HCT116 (cell line): ENCODE measurements around the gene TMEM132D. TPM values are rescaled to one million over a fixed set of nuclear protein-coding genes. Genes with fewer than 3 reads are reported as not detected.

Experiments
- ATAC-seq: fragments of 200-7000 bp; cut with Tn5 transposase; 2 replicates; pipeline ENCODE4 v1.9.1; 2020; ENCODE audit warnings: mild to moderate bottlenecking, moderate library complexity
- BruUV-seq: library from RNA; stranded (reverse); fragments of 400-500 nt; replicated peaks from 2 replicates; lab custom pipeline; 2021; lab: Mats Ljungman, UMichigan
- CTCF ChIA-PET: fragments of 300-600 bp; sonication (Branson Sonifier 250); formaldehyde crosslinking; loops from one replicate; lab custom pipeline; 2021; ENCODE audit warnings: antibody characterized with exemption; lab: Charles Lee
- POLR2A ChIA-PET: fragments of 300-600, 350-600 bp; sonication (Branson Sonifier 250); formaldehyde crosslinking; loops from one replicate; lab custom pipeline; 2021; ENCODE audit warnings: antibody characterized with exemption; lab: Charles Lee
- RAD21 ChIA-PET, 2 experiments: fragments of 300-600 bp; sonication (Branson Sonifier 250); formaldehyde crosslinking; loops; one replicate each; lab custom pipeline; 2023; ENCODE audit warnings: low total read pairs in 2 of 2; ENCODE audit not compliant: uncharacterized antibody in 2 of 2, unreplicated experiment in 2 of 2, low non-redundant PET in 1 of 2; lab: Charles Lee
- DNase-seq: peaks from one replicate; pipeline ENCODE4 v3.0.0-alpha.2; 2010; ENCODE audit warnings: low read depth, low spot score
- H2AFZ ChIP-seq: fragments of 200-600 bp; shearing (Covaris generic), sonication (generic); 2 replicates; pipeline ENCODE4 v1.6.1; 2017; ENCODE audit warnings: low read depth, mixed run types, mixed read lengths, antibody characterized with exemption, low read length; ENCODE audit not compliant: poor library complexity, severe bottlenecking
- H3K27ac ChIP-seq: 2 replicates; pipeline ENCODE4 v1.5.1; 2012; ENCODE audit warnings: low read depth, low read length
- H3K27me3 ChIP-seq: fragments of 200-600 bp; sonication (generic); 2 replicates; pipeline ENCODE4 v1.6.1; 2016; ENCODE audit warnings: mixed run types, low read length, mixed read lengths; ENCODE audit not compliant: insufficient read depth
- H3K36me3 ChIP-seq, 2 experiments: fragments of 200-500 bp in 1 of 2; fragments of 200-600 bp in 1 of 2; sonication (Bioruptor generic) in 1 of 2; sonication (generic) in 1 of 2; 2 replicates each; pipeline versions ENCODE4 v1.5.1 to v1.6.1; 2014 to 2016; ENCODE audit warnings: low read length in 2 of 2, inconsistent platforms in 1 of 2, mixed read lengths in 1 of 2, mixed run types in 1 of 2; ENCODE audit not compliant: insufficient read depth in 2 of 2, control insufficient read depth in 1 of 2
- H3K4me1 ChIP-seq, 2 experiments: fragments of 200-600 bp in 1 of 2; sonication (generic) in 1 of 2; 2 replicates each; pipeline versions ENCODE4 v1.5.1 to v1.6.1; 2012 to 2017; ENCODE audit warnings: low read length in 2 of 2, inconsistent platforms in 1 of 2, mild to moderate bottlenecking in 1 of 2, mixed read lengths in 1 of 2, mixed run types in 1 of 2, moderate library complexity in 1 of 2; ENCODE audit not compliant: insufficient read depth in 2 of 2, control insufficient read depth in 1 of 2
- H3K4me2 ChIP-seq: fragments of 200-600 bp; sonication (generic); 2 replicates; pipeline ENCODE4 v1.6.1; 2017; ENCODE audit warnings: mixed run types, low read length, mixed read lengths
- H3K4me3 ChIP-seq, 2 experiments: fragments of 200-600 bp in 1 of 2; sonication (generic) in 1 of 2; replicated peaks in 1 of 2; 2 replicates each; pipeline ENCODE4 v1.5.1; 2011 to 2016; ENCODE audit warnings: low read length in 2 of 2, control low read depth in 1 of 2, low read depth in 1 of 2, mild to moderate bottlenecking in 1 of 2, mixed read lengths in 1 of 2, mixed run types in 1 of 2
- H3K79me2 ChIP-seq: fragments of 200-600 bp; sonication (generic); 2 replicates; pipeline ENCODE4 v1.6.1; 2017; ENCODE audit warnings: mild to moderate bottlenecking, mixed run types, low read length, moderate library complexity, mixed read lengths; ENCODE audit not compliant: insufficient read depth
- H3K9ac ChIP-seq: fragments of 200-600 bp; sonication (generic); 2 replicates; pipeline ENCODE4 v1.6.1; 2016; ENCODE audit warnings: low read length, mixed read lengths
- H3K9me2 ChIP-seq: fragments of 200-600 bp; sonication (generic), shearing (Covaris generic); 2 replicates; pipeline ENCODE4 v1.6.1; 2017; ENCODE audit warnings: mixed run types, mild to moderate bottlenecking, moderate library complexity; ENCODE audit not compliant: insufficient read depth
- H3K9me3 ChIP-seq, 2 experiments: fragments of 200-500 bp in 1 of 2; fragments of 200-600 bp in 1 of 2; sonication (Bioruptor generic) in 1 of 2; sonication (generic) in 1 of 2; 2 replicates each; pipeline ENCODE4 v1.6.1; 2014 to 2017; ENCODE audit warnings: low read length in 2 of 2, mixed read lengths in 2 of 2, inconsistent platforms in 1 of 2, low read depth in 1 of 2, mild to moderate bottlenecking in 1 of 2, mixed run types in 1 of 2, moderate library complexity in 1 of 2; ENCODE audit not compliant: control insufficient read depth in 1 of 2, insufficient read depth in 1 of 2
- H4K20me1 ChIP-seq: fragments of 200-600 bp; sonication (generic), shearing (Covaris generic); 2 replicates; pipeline ENCODE4 v1.6.1; 2017; ENCODE audit warnings: mixed run types, mild to moderate bottlenecking, moderate library complexity; ENCODE audit not compliant: insufficient read depth
- CBX3 ChIP-seq: IDR thresholded peaks from 2 replicates; pipeline ENCODE4 v1.6.1; 2012; ENCODE audit warnings: low read depth
- CEBPB ChIP-seq: IDR thresholded peaks from 2 replicates; pipeline ENCODE4 v1.6.1; 2012; ENCODE audit warnings: low read depth
- CTCF ChIP-seq, 3 experiments: fragments of 200-600 bp in 1 of 3; sonication (generic) in 1 of 3; IDR thresholded peaks in 2 of 3; conservative IDR thresholded peaks in 1 of 3; 2 replicates each; pipeline ENCODE4 v1.5.1; 2012 to 2017; ENCODE audit warnings: low read depth in 2 of 3, low read length in 2 of 3, antibody characterized with exemption in 1 of 3, borderline replicate concordance in 1 of 3, control low read depth in 1 of 3, mild to moderate bottlenecking in 1 of 3, mixed read lengths in 1 of 3, mixed run types in 1 of 3, moderate library complexity in 1 of 3; ENCODE audit not compliant: insufficient read depth in 1 of 3
- EGR1 ChIP-seq: IDR thresholded peaks from 2 replicates; pipeline ENCODE4 v1.6.1; 2012; ENCODE audit warnings: low read depth
- FOSL1 ChIP-seq: IDR thresholded peaks from 2 replicates; pipeline ENCODE4 v1.6.1; 2012; ENCODE audit warnings: low read depth
- REST ChIP-seq: IDR thresholded peaks from 2 replicates; pipeline ENCODE4 v1.6.1; 2012; ENCODE audit warnings: low read depth
- TCF7L2 ChIP-seq: IDR thresholded peaks from 2 replicates; pipeline ENCODE4 v1.7.0; 2011; ENCODE audit warnings: borderline replicate concordance, inconsistent platforms; ENCODE audit not compliant: insufficient read depth, insufficient read length; ENCODE audit errors: extremely low read depth
- ZNF274 ChIP-seq: fragments of 200-500 bp; sonication (Bioruptor generic); IDR thresholded peaks from 2 replicates; pipeline ENCODE4 v1.6.1; 2014; ENCODE audit warnings: mild to moderate bottlenecking, low read depth, low read length, inconsistent platforms
- intact Hi-C: fragments of 100-400 bp; cut with micrococcal nuclease; formaldehyde crosslinking; loops from 2 replicates; pipeline ENCODE4 v1.10.0; 2022
- total RNA-seq: library from RNA; stranded (reverse); gene quantifications from one replicate; pipeline ENCODE4 v1.2.1, GENCODE V29; 2021; ENCODE audit not compliant: unreplicated experiment

The TMEM132D gene
- total RNA-seq, 1 experiment from 2014 or later: not detected

GRCh38 chr12:129068684-129069083 is 835.1 kb downstream of the TMEM132D start:
- Histone ChIP-seq H3K27ac (no peak overlapping the region), H3K9me2 (no peaks in the 10 kb centered on the region), H3K79me2 (no peaks in the 10 kb centered on the region), H3K4me3 (no peak overlapping the region), H4K20me1 (no peaks in the 10 kb centered on the region), H2AFZ (no peak overlapping the region), H3K4me2 (no peak overlapping the region), H3K4me1 (no peaks in the 10 kb centered on the region), H3K9me3 (peaks cover 4 to 13% of the 10 kb centered on the region in 2 experiments; a peak in 2 of 4 replicates), H3K9ac (no peak overlapping the region), H3K27me3 (no peaks in the 10 kb centered on the region), H3K36me3 (no peaks in the 10 kb centered on the region)
- no peak for TF ChIP-seq CEBPB
- TF ChIP-seq TCF7L2: no peak
- TF ChIP-seq FOSL1: no peak
- TF ChIP-seq CBX3: no peak
- no peak for TF ChIP-seq REST
- TF ChIP-seq EGR1: no peak
- no peak for TF ChIP-seq ZNF274
- no peak for TF ChIP-seq CTCF (IDR thresholded peaks at IDR 0.05 in 2 of 3, conservative IDR thresholded peaks at IDR 0.05 in 1 of 3; ENCODE audit: borderline replicate concordance in 1 of 3, insufficient read depth in 1 of 3, low read depth in 2 of 3, low read length in 2 of 3)
- ChIA-PET CTCF (no interaction called here), POLR2A (no interaction called here), RAD21 (no interaction called here)
- DNase-seq: no peak
- BruUV-seq: no TSS peak
- ATAC-seq: no peak
- intact Hi-C loops: no loop called here
